Omental fat pad (tissue), 4 donors: Measurements from ENCODE around the gene KCNJ10. TPM values are rescaled to one million over a fixed set of nuclear protein-coding genes. Genes with fewer than 3 reads are reported as not detected.

Experiments
- ATAC-seq: fragments of 150-250 bp; one replicate; pipeline ENCODE4 v1.9.1; 2016; ENCODE audit warnings: mild to moderate bottlenecking, moderate library complexity; ENCODE audit not compliant: low FRiP score
- DNase-seq: peaks from one replicate; pipeline ENCODE4 v3.0.0-alpha.2; 2019; ENCODE audit warnings: low spot score
- CTCF ChIP-seq, 3 donors: fragments of 450-650 bp; IDR thresholded peaks; one replicate each; pipeline ENCODE4 v1.5.1; 2016 to 2017; ENCODE audit warnings: antibody characterized with exemption in 3 of 3, mild to moderate bottlenecking in 3 of 3, moderate library complexity in 2 of 3
- total RNA-seq, 4 donors: library from RNA; depleted of rRNA; stranded (reverse); fragments of >200 nt; gene quantifications; one replicate each; pipeline ENCODE4 v1.1.0, GENCODE V29; 2016

Gene KCNJ10
- total RNA-seq, 4 donors from 2014 or later: not detected

- no peak for DNase-seq
- TF ChIP-seq CTCF (IDR thresholded peaks at IDR 0.05): no peak
- peak; percentile 16 for ATAC-seq
These were observed 37.7 kb downstream of the KCNJ10 start for GRCh38 chr1:160032165-160032820.

GRCh38 chr1:160031365-160032164 is 38.4 kb downstream of the KCNJ10 start, which contains the start of gene PIGM:
TSS of gene PIGM (minus strand) at chr1:160031990. CDS start at chr1:160031739, 251 bp downstream.
- DNase-seq (peak; percentile 94), ATAC-seq (peak; percentile 97)
- no peak for TF ChIP-seq CTCF (IDR thresholded peaks at IDR 0.05)

- no peak for TF ChIP-seq CTCF (IDR thresholded peaks at IDR 0.05)
- ATAC-seq (peak; percentile 40), DNase-seq (no peak)
These were observed 39.1 kb downstream of the KCNJ10 start for GRCh38 chr1:160030657-160031364.

- ATAC-seq (no peak), DNase-seq (no peak)
- TF ChIP-seq CTCF (IDR thresholded peaks at IDR 0.05): no peak
These were observed 41.5 kb downstream of the KCNJ10 start for GRCh38 chr1:160028426-160028825.

GRCh38 chr1:160025314-160025713 is 44.6 kb downstream of the KCNJ10 start:
- no peak for TF ChIP-seq CTCF (IDR thresholded peaks at IDR 0.05)
- ATAC-seq: no peak
- DNase-seq: no peak

GRCh38 chr1:160024195-160024905 is 45.6 kb downstream of the KCNJ10 start:
- TF ChIP-seq CTCF (IDR thresholded peaks at IDR 0.05): no peak
- ATAC-seq (no peak), DNase-seq (no peak)
